MG63 (cell line): ENCODE results near the gene PTPRU. TPM values are rescaled to one million over a fixed set of nuclear protein-coding genes. Genes with fewer than 3 reads are reported as not detected.
"Not testable (repeated sequence)": the region's sequence is repeated elsewhere in the genome, so short reads cannot be mapped to it uniquely, and the experiment has no call there.

Experiments
- DNase-seq: peaks from one replicate; pipeline ENCODE4 v3.0.0-alpha.2; 2020
- H3K27me3 ChIP-seq: fragments of 250-450 bp; sonication (Bioruptor Pico); 2 replicates; pipeline ENCODE4 v1.5.1; 2020; ENCODE audit warnings: mild to moderate bottlenecking, moderate library complexity
- H3K36me3 ChIP-seq: fragments of 250-450 bp; sonication (Bioruptor Pico); 2 replicates; pipeline ENCODE4 v1.5.1; 2020; ENCODE audit warnings: mild to moderate bottlenecking, moderate library complexity
- H3K4me3 ChIP-seq: fragments of 250-450 bp; sonication (Bioruptor Pico); 2 replicates; pipeline ENCODE4 v1.5.1; 2020; ENCODE audit warnings: mild to moderate bottlenecking, moderate library complexity
- H3K9me3 ChIP-seq: fragments of 250-450 bp; sonication (Bioruptor Pico); 2 replicates; pipeline ENCODE4 v1.5.1; 2020; ENCODE audit warnings: mild to moderate bottlenecking, moderate library complexity
- total RNA-seq: library from RNA; depleted of rRNA; stranded (reverse); fragments of >200 nt; shearing (Covaris generic); gene quantifications from 2 replicates; pipeline ENCODE4 v1.2.3, GENCODE V29; 2014; ENCODE audit warnings: low replicate concordance

PTPRU gene
- total RNA-seq, 1 experiment from 2014 or later = 6.4 TPM

DNA sequence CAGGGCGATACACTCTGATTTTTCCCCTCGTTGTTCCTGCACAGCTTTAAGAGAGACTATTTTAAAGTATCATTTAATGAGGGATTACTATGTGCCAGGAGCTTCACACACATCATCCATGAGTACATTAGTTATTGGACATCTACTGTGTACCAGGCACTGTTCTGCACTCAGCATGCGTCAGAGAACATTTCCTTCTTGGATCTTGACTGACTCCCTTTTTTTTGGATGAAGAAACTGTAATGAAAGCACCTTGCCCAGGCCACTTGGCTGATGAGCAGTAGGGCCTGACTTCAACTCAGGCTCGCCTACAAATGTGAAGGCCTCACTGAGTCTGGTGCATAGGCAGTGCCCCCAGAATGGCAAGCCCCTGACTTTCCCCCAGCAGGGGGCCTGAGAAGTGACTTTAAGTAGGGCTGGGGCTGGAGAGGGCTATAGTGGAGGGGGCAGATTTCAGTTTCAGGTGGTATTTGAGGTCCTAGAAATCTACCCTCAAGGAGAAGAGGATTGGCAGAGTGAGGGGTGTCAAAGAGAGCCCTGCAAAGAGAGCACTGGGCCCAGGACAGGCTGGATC, 50.0 kb downstream of the PTPRU start:
- no peaks in the 10 kb centered on the region for H3K27me3 ChIP-seq
- H3K9me3 ChIP-seq = no peaks in the 10 kb centered on the region
- no peaks in the 10 kb centered on the region for H3K36me3 ChIP-seq
- no peak for DNase-seq
- no peak overlapping the region for H3K4me3 ChIP-seq

DNA sequence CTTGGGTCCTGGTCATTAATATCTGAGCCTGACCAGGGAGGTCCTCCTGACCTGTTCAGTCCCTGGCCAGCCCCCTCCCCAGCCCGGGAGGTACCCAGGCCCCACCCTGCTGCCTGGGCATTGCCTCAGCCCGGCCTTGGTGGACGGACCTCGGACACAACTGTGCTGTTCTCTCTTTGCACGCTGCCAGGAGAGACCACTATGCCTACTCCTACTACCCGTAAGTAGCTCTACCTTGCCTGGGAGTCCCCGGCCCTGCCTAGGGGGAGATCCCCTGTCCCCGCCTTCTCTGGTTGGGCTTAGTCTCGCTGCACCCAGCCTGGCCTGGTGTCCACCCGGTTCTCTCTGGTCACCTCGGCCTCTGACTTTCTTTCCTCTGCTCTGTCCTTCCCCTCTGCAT, 53.2 kb downstream of the PTPRU start:
- Histone ChIP-seq H3K36me3 (no peaks in the 10 kb centered on the region), H3K9me3 (no peaks in the 10 kb centered on the region), H3K27me3 (no peaks in the 10 kb centered on the region), H3K4me3 (no peak overlapping the region)
- no peak for DNase-seq

DNA sequence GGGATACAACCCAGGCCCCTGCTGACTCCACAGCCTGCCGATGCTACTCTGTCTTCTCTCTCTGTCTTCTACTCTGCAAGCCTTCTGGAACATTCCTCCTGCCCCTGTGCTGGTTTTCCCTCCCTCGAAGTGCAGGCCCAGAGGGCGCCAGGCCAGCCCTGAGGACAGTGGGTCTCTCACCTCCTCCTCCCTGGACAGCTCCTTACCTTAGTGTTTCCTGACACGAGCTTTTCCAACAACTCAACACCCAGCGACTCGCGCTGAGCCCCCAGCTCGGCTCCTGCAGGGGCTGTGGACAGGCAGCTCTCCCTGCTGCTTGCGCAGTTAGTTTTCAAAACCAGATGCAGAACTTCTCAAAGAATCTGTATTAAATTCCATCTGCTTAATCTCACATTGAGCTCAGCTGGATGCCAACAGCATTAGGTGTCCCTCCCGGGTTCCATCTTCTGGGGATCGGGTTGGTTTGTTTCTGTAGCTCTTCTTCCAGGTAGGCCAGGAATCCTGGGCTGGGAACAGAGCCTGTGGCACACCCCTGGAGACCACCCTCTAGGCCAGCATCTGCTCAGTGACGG, 54.2 kb downstream of the PTPRU start:
- Histone ChIP-seq H3K27me3 (no peaks in the 10 kb centered on the region), H3K9me3 (no peaks in the 10 kb centered on the region), H3K4me3 (no peak overlapping the region), H3K36me3 (no peaks in the 10 kb centered on the region)
- no peak for DNase-seq

DNA sequence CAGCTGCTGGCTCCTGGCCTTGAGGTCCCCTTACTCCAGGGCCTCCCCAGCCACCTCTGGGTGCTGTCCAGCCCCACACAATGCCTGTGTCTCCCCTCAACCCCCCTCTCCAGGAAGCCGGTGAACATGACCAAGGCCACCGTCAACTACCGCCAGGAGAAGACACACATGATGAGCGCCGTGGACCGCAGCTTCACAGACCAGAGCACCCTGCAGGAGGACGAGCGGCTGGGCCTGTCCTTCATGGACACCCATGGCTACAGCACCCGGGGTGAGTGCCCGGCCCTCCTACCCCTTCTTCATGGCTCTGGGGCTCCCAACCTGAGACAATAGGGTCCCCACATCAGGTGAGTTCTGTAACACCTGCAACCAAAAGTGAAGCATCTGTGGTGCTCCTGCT, 55.4 kb downstream of the PTPRU start:
- H3K4me3 ChIP-seq = no peak overlapping the region
- H3K36me3 ChIP-seq = no peaks in the 10 kb centered on the region
- no peaks in the 10 kb centered on the region for H3K9me3 ChIP-seq
- no peak for DNase-seq
- no peaks in the 10 kb centered on the region for H3K27me3 ChIP-seq

DNA sequence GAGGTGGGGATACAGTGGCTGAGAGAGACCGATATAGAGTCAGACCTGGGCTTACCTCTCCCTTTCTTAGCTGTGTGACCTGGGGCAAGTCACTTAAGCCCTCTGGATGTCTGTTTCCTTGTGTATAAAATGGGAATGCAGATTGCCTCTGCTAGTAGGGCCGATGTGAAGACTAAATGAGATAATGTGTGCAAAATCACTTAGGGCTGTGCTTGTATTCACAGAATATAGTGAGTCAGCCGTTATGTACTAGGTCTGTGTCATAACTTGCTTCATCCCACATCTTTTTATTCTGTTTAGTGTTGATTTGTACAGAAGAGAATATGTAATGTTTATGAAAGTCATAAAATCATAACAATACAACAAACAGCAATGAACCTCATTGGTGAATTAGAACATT, 56.0 kb downstream of the PTPRU start:
- no peaks in the 10 kb centered on the region for H3K27me3 ChIP-seq
- DNase-seq = no peak
- no peak overlapping the region for H3K4me3 ChIP-seq
- H3K9me3 ChIP-seq = no peaks in the 10 kb centered on the region
- H3K36me3 ChIP-seq = no peaks in the 10 kb centered on the region

DNA sequence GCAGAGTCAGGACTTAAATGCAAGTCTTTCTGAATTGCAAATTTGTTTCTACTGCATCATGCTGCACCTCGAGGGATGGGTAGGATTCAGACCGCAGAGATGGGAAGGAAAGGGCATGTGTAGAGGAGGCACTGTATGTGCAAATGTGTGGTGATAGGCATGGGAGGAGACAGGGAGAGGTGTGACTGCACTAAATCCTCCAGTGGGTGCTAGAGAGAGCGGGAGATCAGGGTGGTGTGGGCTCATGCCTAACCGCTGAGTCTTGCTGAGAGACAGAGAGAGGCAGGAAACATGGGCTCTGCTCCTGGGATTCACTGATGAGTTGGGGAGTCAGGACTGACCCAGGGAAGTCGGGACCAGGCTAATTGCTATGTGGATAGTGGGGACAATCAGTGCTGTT, 61.1 kb downstream of the PTPRU start:
- Histone ChIP-seq H3K36me3 (no peaks in the 10 kb centered on the region), H3K9me3 (no peaks in the 10 kb centered on the region), H3K4me3 (no peak overlapping the region), H3K27me3 (no peaks in the 10 kb centered on the region)
- DNase-seq = no peak

DNA sequence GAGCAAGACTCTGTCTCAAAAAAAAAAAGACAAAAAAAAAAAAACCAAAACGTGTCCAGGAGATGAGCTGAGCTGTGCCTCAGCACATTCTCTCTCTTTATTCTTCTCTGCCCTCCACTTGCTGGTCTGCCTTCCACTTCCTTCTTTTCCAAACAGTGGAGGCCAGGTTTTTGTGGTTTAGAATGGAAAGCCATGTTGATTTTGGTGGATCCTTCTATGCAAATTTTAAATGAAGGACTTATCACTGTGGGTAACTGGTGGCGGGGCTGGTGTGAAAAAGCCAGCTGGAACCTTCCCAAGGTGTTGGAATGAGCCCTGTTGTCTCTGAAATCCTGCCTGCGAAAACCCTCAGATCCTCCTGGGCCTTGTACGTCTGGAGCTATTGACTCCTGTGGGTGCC, 61.9 kb downstream of the PTPRU start:
- DNase-seq = no peak
- Histone ChIP-seq H3K9me3 (no peaks in the 10 kb centered on the region), H3K36me3 (no peaks in the 10 kb centered on the region), H3K4me3 (no peak overlapping the region), H3K27me3 (no peaks in the 10 kb centered on the region)

DNA sequence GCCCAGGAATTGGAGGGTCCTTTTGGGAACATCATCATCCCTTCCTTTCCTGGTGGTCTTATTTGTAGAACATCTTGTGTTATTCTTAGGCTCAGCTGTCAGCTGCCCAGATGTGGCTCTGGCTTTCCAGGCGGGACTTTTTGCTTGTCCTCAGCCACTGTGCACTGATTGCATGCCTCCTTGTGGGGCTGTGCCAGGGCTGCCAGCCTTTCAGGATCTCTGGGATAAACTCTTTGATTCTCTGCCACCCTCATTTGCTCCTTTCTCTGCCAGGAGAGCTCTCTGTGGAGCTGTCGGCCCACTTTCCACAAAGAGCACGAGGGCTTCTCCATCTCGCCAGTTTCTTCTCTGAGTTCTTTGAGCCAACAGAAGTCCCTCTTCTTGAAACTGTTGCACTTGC, 63.1 kb downstream of the PTPRU start:
- H3K27me3 ChIP-seq = no peaks in the 10 kb centered on the region

DNA sequence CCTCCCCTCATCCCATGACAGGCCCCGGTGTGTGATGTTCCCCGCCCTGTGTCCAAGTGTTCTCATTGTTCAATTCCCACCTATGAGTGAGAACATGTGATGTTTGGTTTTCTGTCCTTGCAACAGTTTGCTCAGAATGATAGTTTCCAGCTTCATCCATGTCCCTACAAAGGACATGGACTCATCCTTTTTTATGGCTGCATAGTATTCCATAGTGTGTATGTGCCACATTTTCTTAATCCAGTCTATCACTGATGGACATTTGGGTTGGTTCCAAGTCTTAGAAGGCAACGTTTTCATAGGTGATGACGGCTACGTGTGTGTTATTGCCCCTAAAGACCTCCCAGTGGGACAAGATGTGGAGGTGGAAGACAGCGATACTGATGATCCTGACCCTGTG, 65.4 kb downstream of the PTPRU start:
- DNase-seq, H3K4me3 ChIP-seq, H3K36me3 ChIP-seq, H3K9me3 ChIP-seq, H3K27me3 ChIP-seq: not testable (repeated sequence)

More for the DNA sequence above, 63.1 kb downstream of the PTPRU start:
- H3K4me3 ChIP-seq = no peak overlapping the region
- no peaks in the 10 kb centered on the region for H3K9me3 ChIP-seq
- DNase-seq = no peak
- H3K36me3 ChIP-seq = no peaks in the 10 kb centered on the region

DNA sequence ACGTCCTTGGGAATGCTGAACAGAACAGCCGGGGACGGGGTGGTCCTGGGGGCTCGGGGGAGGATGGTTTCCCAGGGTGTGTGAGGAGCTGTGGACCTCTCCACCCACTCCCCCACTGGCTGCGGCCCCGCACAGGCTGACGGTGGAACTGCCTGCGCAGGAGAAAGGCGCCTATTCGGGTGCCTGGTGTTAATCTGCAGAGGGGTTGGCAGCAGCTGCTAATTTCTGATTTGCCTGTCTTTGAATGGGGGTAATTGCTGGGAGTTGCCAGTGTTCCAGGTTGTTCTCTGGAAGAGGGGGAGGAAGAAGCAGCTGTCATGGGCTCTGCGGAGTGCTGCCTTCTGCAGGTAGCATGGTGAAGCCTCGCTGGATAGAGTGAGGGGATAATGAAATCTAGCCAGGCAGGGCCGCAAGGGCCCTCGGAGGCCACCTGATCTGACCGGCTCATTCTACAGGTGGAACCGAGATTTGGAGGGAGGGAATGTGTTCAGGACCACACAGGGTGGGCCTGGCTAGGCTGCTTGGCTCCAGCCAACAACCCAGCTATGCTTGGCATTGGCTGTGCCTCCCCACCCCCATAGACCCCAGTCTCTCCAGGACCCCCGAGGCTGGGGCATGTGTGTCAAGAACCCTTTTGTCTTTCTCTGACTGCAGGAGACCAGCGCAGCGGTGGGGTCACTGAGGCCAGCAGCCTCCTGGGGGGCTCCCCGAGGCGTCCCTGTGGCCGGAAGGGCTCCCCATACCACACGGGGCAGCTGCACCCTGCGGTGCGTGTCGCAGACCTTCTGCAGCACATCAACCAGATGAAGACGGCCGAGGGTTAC, 67.1 kb downstream of the PTPRU start:
- Histone ChIP-seq H3K36me3 (no peaks in the 10 kb centered on the region), H3K27me3 (no peaks in the 10 kb centered on the region), H3K9me3 (no peaks in the 10 kb centered on the region), H3K4me3 (no peak overlapping the region)
- DNase-seq = no peak

DNA sequence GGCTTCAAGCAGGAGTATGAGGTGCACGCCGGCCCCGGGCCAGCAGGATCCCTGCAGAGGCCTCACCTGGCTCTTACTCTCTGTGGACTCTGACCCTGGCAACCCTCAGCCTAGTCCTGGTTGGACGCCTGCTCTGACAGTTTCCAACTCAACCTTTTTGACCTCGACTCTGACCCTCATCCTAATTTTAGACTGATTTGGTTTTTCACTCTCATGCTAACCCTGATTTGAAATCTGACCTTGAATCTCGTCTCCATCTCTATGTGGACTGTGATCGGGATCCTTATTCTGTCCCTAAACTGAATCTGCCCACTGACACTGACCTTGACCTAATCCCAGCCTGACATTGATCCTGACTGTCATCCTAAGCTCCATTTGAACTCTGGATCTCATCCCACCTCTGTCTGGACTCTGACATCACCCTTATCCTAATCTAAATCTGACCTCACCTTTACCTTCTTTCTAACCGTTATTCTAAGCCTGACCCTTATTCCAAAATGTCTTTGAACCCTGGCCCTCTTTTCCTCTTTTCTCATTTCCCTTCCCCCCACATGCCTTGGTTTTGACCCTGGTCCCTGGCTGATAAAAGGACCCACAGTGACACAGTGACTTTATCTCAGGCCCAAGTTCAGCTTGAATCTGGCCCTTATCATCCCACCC, 67.8 kb downstream of the PTPRU start:
- Histone ChIP-seq H3K36me3 (no peaks in the 10 kb centered on the region), H3K27me3 (no peaks in the 10 kb centered on the region), H3K4me3 (no peak overlapping the region), H3K9me3 (no peaks in the 10 kb centered on the region)
- DNase-seq = no peak

DNA sequence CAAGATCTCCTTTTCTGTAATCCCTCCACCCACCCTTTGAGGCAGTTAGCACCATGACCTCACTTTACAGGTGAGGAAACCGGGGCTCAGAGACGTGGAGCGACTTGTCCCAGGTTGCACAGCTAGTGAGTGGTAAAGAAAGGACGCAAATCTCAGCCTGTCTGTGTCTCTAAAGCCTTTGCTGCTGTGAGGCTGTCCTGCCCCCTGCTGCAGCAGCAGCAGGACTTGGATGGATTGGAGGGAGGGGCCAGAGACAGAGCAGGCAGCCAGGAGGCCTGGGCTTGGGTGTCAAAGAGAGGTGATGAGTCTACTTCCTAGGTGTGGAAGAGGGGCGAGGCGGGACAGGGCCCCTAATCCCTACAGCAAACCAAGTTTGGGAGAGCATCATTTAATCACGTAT, 69.6 kb downstream of the PTPRU start:
- no peak overlapping the region for H3K4me3 ChIP-seq
- no peaks in the 10 kb centered on the region for H3K27me3 ChIP-seq
- H3K9me3 ChIP-seq = no peaks in the 10 kb centered on the region
- no peak for DNase-seq
- H3K36me3 ChIP-seq = no peaks in the 10 kb centered on the region

DNA sequence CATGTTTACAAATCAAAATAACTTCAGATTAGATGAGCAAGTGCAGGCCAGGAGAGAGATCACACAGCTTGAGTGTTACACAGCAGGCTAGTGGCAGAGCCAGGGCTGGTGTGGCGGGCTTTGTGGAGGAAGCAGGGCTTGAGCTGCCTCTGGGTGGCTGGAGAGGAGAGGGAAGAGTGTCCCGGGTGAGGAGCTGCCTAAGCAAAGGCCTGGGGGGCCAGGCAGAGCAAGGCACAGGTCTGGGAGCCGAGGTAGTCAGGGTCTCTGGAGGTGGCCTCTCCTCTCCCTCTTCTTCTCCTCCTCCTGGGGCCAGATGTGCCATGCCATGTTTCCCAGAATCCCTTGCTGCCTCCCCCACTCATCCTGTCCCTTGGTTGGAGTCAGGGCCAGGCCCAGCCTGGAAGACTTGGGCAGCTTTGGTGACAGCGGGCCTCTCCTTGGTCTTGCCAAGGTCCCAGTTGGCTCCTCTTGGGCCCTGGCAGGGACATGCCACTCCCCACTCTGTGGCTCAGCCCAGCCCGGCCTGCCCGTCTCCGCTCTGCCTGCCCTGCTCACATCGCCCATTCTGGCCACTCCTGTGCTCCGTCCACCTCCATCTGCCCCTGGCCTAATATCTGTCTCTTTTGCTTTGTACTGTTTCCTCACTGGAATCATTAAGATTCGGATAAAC, 70.3 kb downstream of the PTPRU start:
- no peaks in the 10 kb centered on the region for H3K36me3 ChIP-seq
- no peak overlapping the region for H3K4me3 ChIP-seq
- no peak for DNase-seq
- no peaks in the 10 kb centered on the region for H3K9me3 ChIP-seq
- no peaks in the 10 kb centered on the region for H3K27me3 ChIP-seq

DNA sequence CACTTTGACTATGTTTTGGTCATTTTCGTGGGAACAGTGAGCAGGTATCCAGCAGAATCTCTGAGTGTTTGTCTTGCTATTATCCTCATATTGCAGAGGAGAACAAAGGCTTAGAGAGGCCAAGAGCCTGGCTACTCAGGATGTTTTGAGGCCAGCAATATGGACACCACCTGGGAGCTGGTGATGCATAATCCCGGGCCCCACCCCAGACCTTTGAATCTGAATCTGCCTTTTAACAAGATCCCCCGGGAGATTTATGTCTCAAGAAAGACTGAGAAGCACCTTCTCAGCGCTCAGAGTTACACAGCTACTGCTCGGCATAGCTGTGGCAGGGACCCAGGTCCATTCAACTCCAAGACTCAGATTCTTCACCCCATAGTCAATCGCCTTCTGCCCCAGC, 72.8 kb downstream of the PTPRU start:
- no peak overlapping the region for H3K4me3 ChIP-seq
- H3K36me3 ChIP-seq = no peaks in the 10 kb centered on the region
- H3K27me3 ChIP-seq = no peaks in the 10 kb centered on the region
- no peaks in the 10 kb centered on the region for H3K9me3 ChIP-seq
- no peak for DNase-seq

DNA sequence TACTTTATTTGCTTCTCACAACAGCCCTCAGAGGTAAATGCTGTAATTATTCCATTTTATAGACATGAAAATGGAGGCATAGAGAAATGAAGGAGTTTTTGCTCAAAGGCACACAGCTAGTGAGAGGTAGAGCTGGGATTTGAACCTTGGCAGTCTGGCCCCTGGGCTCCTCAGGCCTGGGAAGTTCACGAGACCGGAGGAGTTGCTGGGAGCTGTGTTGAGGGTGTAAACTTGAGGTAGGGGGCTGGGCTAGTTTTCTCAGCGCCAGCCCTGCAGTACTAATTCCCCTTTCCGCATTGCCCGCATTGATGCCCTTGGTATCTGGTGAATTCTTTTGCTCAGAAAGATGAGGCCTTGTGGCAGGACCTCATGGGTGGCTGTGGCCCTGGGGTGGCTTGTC, 73.3 kb downstream of the PTPRU start:
- Histone ChIP-seq H3K9me3 (no peaks in the 10 kb centered on the region), H3K4me3 (no peak overlapping the region), H3K36me3 (no peaks in the 10 kb centered on the region), H3K27me3 (no peaks in the 10 kb centered on the region)
- DNase-seq = no peak

DNA sequence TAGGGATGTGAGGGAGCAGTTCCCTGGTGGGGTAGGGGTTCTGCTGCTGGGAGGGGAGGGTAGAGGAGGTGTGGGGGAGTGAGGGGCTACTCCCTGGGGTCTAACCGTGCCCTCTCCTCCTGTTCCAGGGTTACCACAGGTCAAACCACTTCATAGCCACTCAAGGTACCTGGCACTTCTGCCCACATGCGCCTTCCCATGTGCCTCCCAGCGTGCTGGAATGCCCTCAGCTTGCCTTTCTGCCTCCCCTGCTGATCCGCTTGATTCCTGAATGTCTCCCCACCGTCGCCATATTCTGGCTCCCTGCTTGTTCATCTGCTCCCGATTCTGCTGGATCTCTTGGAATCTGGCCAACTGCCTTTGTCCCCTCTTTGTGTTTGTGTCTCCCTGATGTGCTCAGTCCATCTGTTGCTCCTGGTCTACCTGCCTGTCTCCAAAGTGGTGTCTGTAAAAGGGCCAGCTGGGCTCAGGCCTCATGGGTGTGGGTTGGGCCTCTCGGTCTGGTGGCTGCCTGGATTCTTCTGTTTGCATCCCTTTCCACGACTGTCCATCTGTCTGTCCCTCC, 74.4 kb downstream of the PTPRU start:
- no peak for DNase-seq
- no peak overlapping the region for H3K4me3 ChIP-seq
- no peaks in the 10 kb centered on the region for H3K36me3 ChIP-seq
- no peaks in the 10 kb centered on the region for H3K27me3 ChIP-seq
- no peaks in the 10 kb centered on the region for H3K9me3 ChIP-seq
